Measurements from ENCODE around the gene KY. TPM values are rescaled to one million over a fixed set of nuclear protein-coding genes. Genes with fewer than 3 reads are reported as not detected.

The KY gene
- total and polyA plus RNA-seq, 2 of the 8 experiments (the other 6 are each of a cell fraction or from before 2014, with no cell fraction given): not detected

DNA sequence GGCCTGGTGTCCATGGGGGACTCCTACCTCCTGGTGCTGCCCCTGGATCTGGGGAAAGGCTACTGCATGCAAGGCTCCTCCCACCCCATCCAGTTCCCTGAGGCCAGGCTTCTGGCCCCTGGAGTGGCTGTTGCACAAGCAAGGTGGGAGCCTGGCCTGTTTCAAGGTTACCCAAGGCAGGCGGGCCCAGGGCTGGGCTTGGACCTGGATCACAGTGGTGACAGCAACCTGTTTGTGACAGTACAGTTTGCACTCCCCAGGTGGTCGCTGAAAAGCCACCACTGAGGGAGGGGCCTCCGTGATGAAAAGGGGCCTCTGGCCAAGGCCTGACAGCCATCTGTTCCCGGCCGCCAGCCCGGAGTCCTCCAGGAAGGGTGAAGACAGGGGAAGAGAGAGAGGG is 14.4 kb upstream of the KY start (continued):
- no peak for TF ChIP-seq TAF7 (optimal IDR thresholded peaks at IDR 0.05; ENCODE audit: borderline replicate concordance, low read depth, low read length)
- TF ChIP-seq HDAC2 (IDR thresholded peaks at IDR 0.05; ENCODE audit: borderline replicate concordance in 1 of 2, low read depth in 2 of 2, low read length in 2 of 2): no peak
- TF ChIP-seq, protein P1, sequence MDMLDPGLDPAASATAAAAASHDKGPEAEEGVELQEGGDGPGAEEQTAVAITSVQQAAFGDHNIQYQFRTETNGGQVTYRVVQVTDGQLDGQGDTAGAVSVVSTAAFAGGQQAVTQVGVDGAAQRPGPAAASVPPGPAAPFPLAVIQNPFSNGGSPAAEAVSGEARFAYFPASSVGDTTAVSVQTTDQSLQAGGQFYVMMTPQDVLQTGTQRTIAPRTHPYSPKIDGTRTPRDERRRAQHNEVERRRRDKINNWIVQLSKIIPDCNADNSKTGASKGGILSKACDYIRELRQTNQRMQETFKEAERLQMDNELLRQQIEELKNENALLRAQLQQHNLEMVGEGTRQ (IDR thresholded peaks at IDR 0.05; ENCODE audit: low read length): no peak

All from H1 (cell line).